ENCODE data around the gene HDDC2. TPM values are rescaled to one million over a fixed set of nuclear protein-coding genes. Genes with fewer than 3 reads are reported as not detected.

The HDDC2 gene
- total RNA-seq, 1 donor from 2014 or later: 84.8 TPM

DNA sequence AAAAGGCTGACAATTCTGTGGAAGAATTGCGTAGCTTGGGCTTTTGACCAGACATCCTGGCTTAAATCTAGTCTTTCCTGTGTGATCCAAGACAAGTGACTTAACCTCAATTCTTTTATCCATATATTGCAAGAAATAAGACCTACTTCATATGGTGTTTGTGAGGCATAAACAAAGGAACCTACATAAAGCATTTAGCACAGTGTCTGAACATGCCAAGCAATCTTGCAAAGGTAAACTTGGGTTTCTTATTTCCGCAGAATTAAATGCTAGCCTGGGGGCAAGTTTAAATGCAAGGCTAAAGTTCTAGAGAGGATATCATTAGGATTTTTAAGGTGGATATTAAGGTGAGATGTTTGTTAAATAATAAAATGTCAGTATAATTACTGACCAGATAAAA lies 47.9 kb downstream of the HDDC2 start:
- DNase-seq: no peak
- no peak for ATAC-seq (ENCODE audit: poor library complexity)
- intact Hi-C loops (cut with DNase I): no loop called here

DNA sequence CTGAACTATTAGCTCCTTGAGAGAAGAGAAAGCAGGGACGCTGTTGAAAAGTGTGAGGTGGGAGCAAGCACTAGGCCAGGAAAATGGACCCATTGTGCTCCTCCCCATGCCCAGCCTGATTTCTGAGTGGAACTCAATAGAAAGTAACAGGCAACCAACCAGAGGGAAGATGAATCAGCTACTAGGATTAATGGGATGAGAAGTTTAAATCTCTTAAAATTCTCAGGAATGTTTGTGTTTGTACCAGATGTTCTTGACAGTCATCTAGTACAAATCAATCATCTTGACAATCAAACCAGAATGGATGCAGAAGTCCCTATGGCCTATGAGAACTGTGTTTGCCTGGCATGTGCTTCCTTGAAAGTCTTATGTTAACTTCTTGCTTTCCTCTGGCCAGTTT lies 48.9 kb downstream of the HDDC2 start:
- ATAC-seq (ENCODE audit: poor library complexity) (no peak), DNase-seq (no peak)
- intact Hi-C loops (cut with DNase I): no loop called here

DNA sequence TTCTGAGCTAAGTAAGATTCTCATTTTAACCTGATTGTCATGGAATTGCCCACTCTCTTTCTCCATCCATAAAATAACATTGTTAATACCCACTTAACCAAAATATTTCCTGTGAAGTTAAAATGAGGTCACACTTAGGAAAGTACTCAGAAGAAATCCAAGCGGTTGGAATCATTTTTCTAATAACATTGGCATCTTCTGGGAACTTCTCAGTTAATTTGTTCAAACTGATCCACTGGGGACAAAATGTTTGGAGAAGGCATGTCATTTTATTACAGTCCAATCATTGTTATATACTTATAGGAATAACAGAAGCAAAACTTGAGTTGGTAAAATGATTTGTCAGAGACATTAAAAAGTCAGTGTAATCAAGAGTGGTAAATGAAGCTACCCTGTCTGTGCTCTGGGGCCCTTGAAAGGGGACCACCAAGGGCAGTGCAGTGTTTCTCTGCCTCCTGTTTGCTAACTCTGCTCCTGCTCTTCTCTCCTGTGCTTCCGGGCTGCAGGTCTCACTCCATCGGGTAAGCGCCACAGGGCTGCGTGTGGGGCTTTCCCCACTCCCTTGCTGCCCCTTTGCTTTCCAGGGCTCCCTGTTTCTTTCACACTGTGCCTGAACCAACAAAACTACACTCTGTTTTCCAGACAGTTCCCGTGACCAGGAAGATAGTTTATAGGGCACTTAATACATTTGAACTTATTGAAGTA lies 50.1 kb downstream of the HDDC2 start:
- DNase-seq: no peak
- intact Hi-C loops (cut with DNase I): no loop called here
- no peak for ATAC-seq (ENCODE audit: poor library complexity)

DNA sequence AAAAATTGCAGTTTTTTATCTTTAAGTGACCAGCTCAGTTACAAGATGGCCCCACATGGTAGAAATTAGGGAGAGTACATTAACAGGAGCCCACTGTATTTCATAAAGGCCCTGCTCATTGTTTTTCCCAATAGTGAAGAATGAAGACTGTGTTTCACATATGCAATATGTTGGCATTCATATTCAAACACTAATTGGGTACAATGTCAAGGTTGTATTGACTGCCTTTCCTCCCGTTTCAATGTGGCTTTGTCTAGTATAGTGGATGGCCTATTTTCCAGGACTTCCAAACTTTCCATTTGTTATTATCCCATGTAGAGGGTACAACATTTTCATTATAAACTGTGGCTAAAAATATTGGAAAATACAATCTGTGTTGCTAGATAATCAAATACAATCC lies 51.3 kb downstream of the HDDC2 start:
- no peak for ATAC-seq (ENCODE audit: poor library complexity)
- intact Hi-C loops (cut with DNase I): no loop called here
- no peak for DNase-seq

DNA sequence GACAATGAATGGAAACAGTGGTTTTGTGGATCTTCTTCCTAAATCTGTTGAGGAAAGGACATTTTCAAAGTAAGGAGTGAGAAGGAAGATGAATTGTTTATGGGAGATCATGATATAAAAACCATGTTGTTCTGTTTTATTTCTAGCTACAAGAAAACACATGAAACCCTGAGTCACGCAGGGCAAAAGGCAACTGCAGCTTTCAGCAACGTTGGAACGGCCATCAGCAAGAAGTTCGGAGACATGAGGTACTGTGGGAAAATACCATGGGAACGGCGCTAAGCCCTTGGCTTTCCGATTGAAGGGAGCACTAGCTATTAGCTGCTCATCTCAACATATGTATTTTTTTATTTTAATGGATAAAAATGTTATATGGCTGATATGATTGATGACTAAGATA lies 53.6 kb downstream of the HDDC2 start:
- DNase-seq (no peak), ATAC-seq (ENCODE audit: poor library complexity) (no peak)
- intact Hi-C loops (cut with DNase I): no loop called here

DNA sequence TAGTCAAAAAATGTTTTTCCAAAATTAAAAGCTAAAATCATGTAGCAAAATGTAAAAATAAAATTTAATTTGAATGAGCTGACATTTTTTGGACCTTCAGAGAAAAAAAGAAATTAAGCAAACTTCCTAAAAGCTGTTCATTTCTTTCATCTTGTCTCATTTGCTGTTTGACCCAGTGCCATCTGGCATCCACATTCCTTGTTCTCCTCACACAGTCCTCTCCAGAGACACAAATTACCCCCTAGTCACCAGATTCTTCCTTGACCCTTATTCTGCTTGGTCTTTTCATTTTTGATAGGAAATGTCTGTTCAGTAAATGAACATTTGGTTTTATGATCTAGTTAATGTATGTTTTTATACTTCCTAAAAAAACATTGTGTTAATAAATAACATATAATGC lies 55.2 kb downstream of the HDDC2 start:
- intact Hi-C loops (cut with DNase I): no loop called here
- DNase-seq (no peak), ATAC-seq (ENCODE audit: poor library complexity) (no peak)

DNA sequence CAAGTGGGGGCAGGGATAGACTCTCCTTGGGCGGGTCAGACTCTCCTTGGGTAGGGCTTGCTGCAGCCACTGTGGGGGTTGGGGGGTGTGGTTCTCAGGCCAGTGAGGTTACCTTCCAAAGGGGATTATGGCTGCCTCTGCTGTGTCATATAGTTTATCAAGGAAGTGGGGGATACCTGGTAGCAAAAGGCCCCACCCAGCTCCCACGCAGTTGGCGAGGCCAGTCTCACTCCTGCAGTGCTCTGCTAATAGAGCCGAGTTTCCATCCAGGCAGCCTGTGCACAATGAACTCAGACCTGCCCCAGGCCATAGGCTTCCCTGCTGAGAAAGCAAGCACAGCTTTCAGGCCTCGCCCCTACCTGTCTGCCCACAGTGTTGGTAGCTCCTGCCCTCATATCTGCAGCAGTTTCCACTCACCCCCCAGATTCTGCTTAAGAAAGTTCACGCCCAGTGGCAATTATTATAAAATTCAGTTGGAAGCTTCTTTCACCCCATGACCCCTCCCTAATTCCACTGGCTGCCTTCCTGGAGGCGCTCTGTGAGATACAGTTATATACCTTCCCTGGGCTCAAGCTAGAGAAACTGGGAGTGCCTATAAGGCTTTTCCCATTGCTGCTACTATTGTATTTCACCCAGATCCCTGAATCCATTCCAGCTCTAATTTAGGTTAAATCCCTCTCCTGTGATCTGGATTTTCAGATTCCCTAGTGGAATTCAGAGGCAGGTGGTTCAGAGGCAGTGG lies 56.1 kb downstream of the HDDC2 start:
- ATAC-seq (ENCODE audit: poor library complexity) (no peak), DNase-seq (no peak)
- intact Hi-C loops (cut with DNase I): no loop called here

DNA sequence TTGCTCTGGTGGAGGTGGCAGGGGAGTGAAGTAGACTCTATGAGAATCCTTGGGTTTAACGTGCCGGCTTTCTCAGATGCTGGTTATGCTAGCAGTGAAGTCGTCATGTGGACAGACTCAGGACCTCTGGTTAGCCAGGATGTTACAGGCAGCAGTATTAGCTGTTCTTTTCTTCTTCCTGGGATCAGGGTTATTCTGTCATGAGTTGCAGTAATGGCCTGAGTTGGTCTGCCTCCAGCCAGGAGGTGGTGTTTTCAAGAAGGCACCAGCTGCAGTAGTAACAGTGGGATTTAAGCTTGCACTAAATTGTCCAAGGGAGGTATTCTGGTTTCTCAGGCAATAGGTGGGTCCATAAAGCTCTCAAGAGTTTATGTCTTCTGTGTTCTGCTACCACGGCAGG lies 56.7 kb downstream of the HDDC2 start:
- intact Hi-C loops (cut with DNase I): no loop called here
- no peak for ATAC-seq (ENCODE audit: poor library complexity)
- no peak for DNase-seq

DNA sequence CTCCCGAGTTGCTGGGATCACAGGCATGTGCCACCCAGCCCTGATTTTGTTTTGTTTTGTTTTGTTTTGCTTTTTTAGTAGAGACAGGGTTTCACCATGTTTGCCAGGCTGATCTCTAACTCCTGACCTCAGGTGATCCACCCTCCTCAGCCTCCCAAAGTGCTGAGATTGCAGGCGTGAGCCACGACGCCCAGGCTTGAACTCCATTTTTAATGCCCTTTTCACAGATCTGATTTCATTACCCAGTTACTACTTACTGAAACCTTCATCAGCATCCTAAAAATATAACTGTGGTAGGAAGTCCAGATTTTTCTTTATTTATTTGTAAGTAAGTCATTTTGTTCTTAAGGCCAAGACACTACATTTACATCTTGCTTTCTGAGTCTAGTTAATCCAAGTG lies 64.0 kb downstream of the HDDC2 start:
- DNase-seq (no peak), ATAC-seq (ENCODE audit: poor library complexity) (no peak)
- intact Hi-C loops (cut with DNase I): no loop called here

DNA sequence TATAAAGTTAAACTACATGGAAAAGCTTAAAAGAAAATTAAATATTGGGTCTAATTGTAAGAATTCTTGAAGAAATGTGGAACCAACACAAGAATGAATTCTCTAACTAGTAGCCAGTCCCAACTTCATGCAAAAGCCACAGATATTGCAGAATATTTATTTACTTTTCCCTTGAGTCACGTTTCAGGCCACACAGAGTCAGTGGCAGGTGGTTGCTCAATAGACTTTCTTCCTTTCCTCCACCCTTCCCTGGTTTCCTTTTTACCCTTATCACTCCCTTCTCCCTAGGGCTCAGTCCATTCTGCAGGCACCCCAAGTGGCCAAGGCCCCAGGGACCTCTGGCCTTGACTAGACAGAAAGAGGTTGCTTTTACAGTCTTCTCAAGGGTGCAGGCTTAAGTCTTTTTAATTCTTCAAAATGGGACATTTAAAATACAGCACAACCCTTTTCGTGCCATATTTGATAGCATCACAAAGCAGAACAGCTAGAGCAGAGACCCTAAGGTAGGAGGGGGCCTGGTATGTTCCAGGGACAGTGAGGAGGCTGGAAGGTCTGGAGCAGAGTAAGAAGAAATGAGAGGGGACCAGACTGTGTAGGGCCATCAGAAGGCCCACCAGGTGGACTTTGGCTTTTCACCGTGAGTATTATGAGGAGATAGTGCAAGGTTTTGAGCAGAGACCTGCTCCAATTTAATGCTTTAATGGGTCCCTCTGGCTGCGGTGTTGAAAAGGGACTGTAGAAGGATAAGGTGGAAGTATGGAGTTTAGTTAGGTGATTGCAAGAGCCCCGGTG lies 65.0 kb downstream of the HDDC2 start:
- no peak for ATAC-seq (ENCODE audit: poor library complexity)
- intact Hi-C loops (cut with DNase I): no loop called here
- DNase-seq: no peak

DNA sequence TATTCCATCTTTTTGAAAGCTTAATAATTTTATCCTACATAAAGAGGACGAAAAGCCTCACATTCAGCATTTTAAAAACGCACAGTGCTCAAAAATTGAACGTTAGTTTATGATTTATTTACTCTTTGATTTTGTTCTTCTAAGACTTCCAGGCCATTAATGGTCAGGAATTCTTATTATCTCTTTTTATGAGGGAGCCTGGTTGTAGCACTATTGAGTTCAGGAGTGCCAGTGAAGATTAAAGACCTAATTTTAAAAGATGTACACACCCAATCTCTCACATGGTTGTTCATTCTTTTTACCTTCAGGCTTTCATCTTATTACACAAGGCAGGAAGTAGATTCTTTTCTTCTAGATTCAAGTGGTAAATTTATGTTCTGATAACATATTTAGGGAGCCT lies 68.6 kb downstream of the HDDC2 start:
- DNase-seq (no peak), ATAC-seq (ENCODE audit: poor library complexity) (no peak)
- intact Hi-C loops (cut with DNase I): no loop called here

DNA sequence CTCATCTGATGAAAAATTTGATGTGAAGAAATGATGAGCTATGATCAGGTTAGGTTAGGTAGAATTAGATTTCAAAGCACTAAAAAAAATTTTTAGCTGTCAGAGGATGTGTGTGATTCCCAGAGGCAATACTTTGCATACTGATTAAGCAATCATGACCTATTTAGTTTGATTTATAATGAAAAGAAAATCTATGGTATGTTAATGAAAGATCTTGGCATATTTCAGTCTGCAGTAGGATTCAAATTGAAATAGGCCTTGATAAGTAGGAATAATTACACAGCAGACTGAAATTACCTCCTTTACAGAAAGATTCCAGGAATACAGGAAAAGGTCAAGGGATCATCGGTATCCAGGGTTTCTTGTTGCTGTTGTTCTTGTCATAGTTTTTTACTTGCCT lies 69.3 kb downstream of the HDDC2 start:
- no peak for DNase-seq
- no peak for ATAC-seq (ENCODE audit: poor library complexity)
- intact Hi-C loops (cut with DNase I): no loop called here

DNA sequence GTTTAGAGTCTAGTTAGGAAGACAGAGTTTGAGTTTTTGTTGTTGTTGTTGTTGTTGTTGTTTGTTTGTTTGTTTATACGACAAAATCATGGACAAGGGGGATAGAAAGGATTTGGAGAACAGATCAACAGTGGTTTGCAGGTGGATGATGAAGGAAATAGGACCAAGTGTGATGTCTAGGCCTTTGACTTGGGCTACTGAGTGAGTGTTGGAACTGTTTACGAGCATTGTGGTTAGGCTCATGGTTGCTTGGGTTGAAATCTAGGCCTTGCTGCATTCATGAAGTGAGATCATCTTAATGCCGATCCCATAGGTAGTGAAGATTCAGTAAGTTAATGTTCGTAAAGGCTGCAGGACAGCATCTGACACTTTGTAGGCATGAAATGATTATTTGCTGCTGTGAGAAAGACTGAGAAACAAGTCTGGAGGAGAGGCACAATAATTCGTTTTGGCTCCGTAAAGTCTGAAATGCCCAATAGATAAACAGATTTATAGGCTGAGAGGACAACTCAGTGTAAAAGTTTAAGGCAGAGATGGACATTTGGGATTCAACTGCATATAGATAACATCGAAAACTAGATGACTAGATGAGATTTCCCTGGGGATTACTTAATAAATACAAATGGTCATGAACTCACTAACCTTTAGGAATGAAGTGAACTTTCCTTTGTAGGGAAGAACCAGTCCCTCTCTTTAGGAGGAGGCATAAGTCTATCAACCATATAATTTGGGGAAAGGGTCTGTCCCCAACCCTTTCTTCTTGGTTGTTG lies 70.0 kb downstream of the HDDC2 start:
- no peak for ATAC-seq (ENCODE audit: poor library complexity)
- intact Hi-C loops (cut with DNase I): no loop called here
- DNase-seq: no peak

DNA sequence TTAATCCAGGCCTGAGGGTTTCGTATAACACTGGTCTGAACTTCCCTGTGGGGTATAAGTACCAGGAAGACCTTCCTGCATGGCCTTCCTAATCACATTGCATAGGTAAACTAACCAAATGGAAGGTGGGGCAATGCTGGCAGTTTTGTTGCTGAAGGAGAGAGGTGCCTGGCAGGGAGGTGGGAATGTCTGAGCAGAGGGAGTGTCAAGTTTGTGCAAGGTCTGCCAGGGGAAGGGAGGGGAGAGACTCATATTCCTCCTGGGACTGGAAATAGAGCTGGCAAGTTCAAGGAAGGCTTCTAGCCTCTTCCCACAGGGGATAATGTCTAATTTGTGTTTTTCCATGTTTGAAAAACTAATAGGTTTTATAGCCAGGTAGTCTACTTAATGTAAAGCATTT lies 70.6 kb downstream of the HDDC2 start:
- ATAC-seq (ENCODE audit: poor library complexity): peak; percentile 54

DNA sequence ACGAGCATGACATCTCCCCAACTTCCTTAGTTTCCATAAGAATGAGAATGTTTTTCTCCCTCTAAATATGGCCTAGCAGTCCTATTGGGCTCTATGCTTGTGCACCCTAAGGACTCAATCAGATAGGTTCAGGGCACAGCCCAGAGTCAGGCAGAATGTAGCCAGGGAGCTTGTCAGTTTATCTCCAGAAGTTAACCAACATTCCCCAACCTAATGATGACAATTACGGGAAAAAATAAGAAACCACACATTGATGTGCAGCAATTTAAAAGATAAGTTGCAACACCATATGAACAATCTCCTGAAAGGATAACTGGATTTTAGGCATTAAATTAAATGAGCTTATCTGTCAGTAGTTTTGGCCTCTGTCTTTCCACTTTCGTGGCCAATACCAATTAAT lies 71.1 kb downstream of the HDDC2 start:
- no peak for ATAC-seq (ENCODE audit: poor library complexity)
- no peak for DNase-seq
- intact Hi-C loops (cut with DNase I): no loop called here

More for the DNA sequence above, 70.6 kb downstream of the HDDC2 start:
- DNase-seq: no peak
- intact Hi-C loops (cut with DNase I): no loop called here

DNA sequence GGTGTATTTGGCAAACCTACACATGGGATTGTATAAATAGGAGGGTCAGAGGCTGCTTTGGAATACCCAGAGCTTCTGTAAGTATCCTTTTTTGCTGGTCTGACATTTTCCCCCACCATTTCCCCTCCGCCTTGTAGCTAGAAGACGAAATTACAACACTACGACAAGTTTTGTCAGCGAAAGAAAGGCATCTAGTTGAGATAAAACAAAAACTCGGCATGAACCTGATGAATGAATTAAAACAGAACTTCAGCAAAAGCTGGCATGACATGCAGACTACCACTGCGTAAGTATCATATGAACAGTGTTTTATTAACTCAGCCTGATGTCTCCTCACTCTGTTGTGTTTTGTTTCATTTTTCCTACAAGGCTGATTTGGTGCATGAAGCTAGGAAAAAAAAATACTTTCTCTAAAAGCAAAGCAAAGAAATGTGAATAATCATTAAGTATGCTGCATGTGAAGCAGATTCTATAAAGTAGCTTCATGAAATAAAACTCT lies 72.7 kb downstream of the HDDC2 start:
- DNase-seq (no peak), ATAC-seq (ENCODE audit: poor library complexity) (peak; percentile 41)
- intact Hi-C loops (cut with DNase I): loop anchor here (10.0 kb wide), 1 partner anchor 74 kb away; the partner anchor contains the start of gene TPD52L1

DNA sequence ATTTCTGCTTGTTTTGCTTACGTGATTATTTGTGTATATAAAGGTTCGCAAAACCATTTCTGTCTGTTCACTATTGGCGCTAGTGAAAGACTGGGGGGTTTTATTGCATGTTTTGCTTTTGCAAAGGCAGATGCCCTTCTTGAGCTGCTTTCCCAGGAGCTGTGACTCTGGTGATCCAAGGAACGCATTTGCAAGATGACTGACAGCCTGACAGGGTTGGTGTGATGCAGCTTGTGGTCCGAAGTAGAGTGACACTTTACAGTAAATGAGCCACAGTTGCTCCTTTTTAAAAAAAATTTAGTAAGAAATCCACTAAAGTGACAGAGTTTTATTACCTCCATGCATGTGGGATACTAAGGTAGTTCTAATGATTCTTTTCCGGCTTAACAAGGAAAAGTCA lies 74.5 kb downstream of the HDDC2 start:
- ATAC-seq (ENCODE audit: poor library complexity): no peak
- no peak for DNase-seq
- intact Hi-C loops (cut with DNase I): loop anchor here (10.0 kb wide), 1 partner anchor 72 kb away; the partner anchor contains the start of gene TPD52L1

Measured in Right ventricle myocardium superior (tissue), 1 donor.